Measurements from ENCODE around the gene SERF2.

Gene SERF2

DNA sequence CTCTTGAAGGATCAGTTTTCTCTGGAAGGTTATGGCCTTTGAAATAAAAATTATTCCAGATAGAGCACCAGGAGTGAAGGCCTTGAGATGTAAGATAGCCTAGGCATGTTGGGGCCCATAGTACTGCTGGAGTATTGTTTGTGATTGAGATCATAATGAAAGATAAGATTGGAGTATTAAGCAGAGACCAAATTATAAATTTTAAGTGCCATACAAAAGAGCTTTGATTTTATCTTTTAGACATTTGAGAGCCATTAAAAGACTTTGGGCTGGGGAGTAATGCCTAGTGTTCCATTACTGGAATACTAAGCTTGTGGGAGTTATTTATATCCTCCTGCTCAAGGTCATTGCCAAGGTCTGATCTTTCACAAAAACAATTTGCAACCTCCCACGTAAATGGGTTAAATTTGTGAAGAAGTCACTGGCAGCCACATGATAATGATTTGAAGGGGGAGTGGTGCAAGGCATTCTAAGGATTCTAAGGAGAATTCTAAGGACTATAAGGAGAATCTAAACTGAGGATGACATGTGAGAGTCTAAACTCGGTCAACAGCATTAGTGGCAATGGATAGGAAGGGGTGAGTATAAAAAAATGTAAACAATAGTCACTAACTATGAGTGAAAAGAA, 28.2 kb upstream of the SERF2 start:
- POLR2A ChIA-PET, result interaction anchor here (0.6 kb wide), 1 partner anchor 38 kb away, joined by 3 read pairs; no protein-coding TSS in a partner anchor

DNA sequence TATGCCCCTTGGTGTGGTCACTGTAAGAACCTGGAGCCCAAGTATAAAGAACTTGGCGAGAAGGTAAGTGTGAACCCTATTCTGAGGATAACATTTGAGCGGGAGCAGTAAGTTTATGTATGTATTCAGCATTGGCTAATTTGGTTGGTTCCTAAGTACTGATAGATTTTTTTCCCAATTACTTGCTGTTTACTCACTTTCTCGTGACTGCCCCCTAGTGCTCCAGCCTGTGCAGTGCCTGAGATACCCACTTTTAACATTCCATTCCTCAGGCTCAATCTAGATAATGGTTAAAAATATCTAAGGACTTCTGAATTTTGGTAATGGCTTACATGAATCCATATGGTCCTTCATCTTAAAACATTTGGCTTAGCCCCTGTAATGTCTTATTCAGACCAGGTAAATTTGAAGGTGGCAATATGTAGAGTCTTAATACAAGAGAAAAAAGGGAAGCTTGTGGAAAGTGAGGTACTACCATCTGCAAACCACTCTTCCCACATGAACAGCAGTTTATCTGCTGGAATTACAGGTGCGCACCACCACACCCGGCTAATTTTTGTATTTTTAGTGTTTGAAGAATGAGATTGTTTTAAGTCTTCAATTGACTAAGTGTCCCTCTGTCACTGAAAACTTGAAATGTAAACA, 22.4 kb upstream of the SERF2 start:
- peak; percentile 53 for DNase-seq (ENCODE audit: extremely low spot score)
- CTCF ChIA-PET, result interaction anchor here (0.6 to 3.2 kb wide), 12 partner anchors 9 to 124 kb away, joined by 3 to 17 read pairs (median 6); partner anchors contain the start of genes HYPK and SERINC4
- TF ChIP-seq, protein P1, sequence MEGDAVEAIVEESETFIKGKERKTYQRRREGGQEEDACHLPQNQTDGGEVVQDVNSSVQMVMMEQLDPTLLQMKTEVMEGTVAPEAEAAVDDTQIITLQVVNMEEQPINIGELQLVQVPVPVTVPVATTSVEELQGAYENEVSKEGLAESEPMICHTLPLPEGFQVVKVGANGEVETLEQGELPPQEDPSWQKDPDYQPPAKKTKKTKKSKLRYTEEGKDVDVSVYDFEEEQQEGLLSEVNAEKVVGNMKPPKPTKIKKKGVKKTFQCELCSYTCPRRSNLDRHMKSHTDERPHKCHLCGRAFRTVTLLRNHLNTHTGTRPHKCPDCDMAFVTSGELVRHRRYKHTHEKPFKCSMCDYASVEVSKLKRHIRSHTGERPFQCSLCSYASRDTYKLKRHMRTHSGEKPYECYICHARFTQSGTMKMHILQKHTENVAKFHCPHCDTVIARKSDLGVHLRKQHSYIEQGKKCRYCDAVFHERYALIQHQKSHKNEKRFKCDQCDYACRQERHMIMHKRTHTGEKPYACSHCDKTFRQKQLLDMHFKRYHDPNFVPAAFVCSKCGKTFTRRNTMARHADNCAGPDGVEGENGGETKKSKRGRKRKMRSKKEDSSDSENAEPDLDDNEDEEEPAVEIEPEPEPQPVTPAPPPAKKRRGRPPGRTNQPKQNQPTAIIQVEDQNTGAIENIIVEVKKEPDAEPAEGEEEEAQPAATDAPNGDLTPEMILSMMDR (IDR thresholded peaks at IDR 0.05; ENCODE audit: control extremely low read depth, extremely low read depth, low read depth, missing control alignments), result peak; percentile 87
- POLR2A ChIA-PET, result interaction anchor here (2.5 kb wide), 1 partner anchor 25 kb away, joined by 7 read pairs; no protein-coding TSS in a partner anchor

More for the DNA sequence above, 28.2 kb upstream of the SERF2 start:
- CTCF ChIA-PET, result interaction anchor here (1.9 to 3.8 kb wide), 2 partner anchors 9 to 10 kb away, joined by 5 to 22 read pairs; no protein-coding TSS in a partner anchor
- TF ChIP-seq, protein P1 (IDR thresholded peaks at IDR 0.05; ENCODE audit: control extremely low read depth, extremely low read depth, low read depth, missing control alignments), result no peak
- DNase-seq (ENCODE audit: extremely low spot score), result no peak

DNA sequence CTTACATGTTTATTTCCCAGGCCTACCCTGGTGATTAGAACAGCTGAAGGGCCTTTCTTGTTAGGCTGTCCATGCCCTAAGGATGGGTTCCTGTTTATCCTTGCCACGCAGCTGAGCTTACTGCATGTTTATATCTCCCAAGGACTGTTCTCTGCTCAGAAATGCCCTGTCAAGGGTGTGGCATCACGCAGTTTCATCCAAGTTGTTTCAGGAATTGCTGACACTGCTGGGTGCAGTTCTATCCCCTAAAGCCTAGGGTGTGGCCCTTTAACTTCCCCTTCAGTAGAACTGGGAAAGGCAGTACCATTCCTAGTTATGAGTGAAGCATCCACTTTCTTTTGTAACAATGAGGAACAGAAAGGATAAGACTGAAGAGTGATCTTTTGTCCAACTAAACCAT, 20.3 kb upstream of the SERF2 start:
- ChIA-PET POLR2A (interaction anchor here (2.5 kb wide), 1 partner anchor 23 kb away, joined by 7 read pairs; no protein-coding TSS in a partner anchor), CTCF (interaction anchor here (0.9 to 3.2 kb wide), 7 partner anchors 12 to 38 kb away, joined by 3 to 17 read pairs (median 4); partner anchors contain the start of gene SERINC4)
- TF ChIP-seq, protein P1 (IDR thresholded peaks at IDR 0.05; ENCODE audit: control extremely low read depth, extremely low read depth, low read depth, missing control alignments), result no peak
- no peak for DNase-seq (ENCODE audit: extremely low spot score)

- POLR2A ChIA-PET, result interaction anchor here (0.6 kb wide), 1 partner anchor 35 kb away, joined by 3 read pairs; no protein-coding TSS in a partner anchor
Measured at GRCh38 chr15:43772624-43773023, 19.5 kb upstream of the SERF2 start.

GRCh38 chr15:43774062-43774461, 18.1 kb upstream of the SERF2 start:
- ChIA-PET POLR2A (interaction anchor here (0.9 kb wide), 1 partner anchor 24 kb away, joined by 5 read pairs; no protein-coding TSS in a partner anchor), CTCF (interaction anchor here (0.9 to 1.4 kb wide), 2 partner anchors 9 to 21 kb away, joined by 4 to 5 read pairs; no protein-coding TSS in a partner anchor)
- TF ChIP-seq, protein P1 (IDR thresholded peaks at IDR 0.05; ENCODE audit: control extremely low read depth, extremely low read depth, low read depth, missing control alignments), result no peak
- DNase-seq (ENCODE audit: extremely low spot score), result no peak

More at GRCh38 chr15:43772624-43773023, 19.5 kb upstream of the SERF2 start:
- no peak for DNase-seq (ENCODE audit: extremely low spot score)
- CTCF ChIA-PET, result interaction anchor here (1.1 to 1.6 kb wide), 2 partner anchors 13 to 14 kb away, joined by 3 to 4 read pairs; no protein-coding TSS in a partner anchor
- TF ChIP-seq, protein P1 (IDR thresholded peaks at IDR 0.05; ENCODE audit: control extremely low read depth, extremely low read depth, low read depth, missing control alignments), result no peak

GRCh38 chr15:43775411-43775965, 16.6 kb upstream of the SERF2 start:
- POLR2A ChIA-PET, result interaction anchor here (0.7 to 2.2 kb wide), 4 partner anchors 11 to 327 kb away, joined by 3 to 15 read pairs (median 4); partner anchors contain the start of genes HYPK and SERINC4
- DNase-seq (ENCODE audit: extremely low spot score), result no peak
- TF ChIP-seq, protein P1 (IDR thresholded peaks at IDR 0.05; ENCODE audit: control extremely low read depth, extremely low read depth, low read depth, missing control alignments), result peak; percentile 15
- CTCF ChIA-PET, result interaction anchor here (1.0 to 3.5 kb wide), 4 partner anchors 10 to 268 kb away, joined by 3 to 59 read pairs (median 12); partner anchors contain the start of gene SERF2
